Measurements from ENCODE around the gene DTNA. TPM values are rescaled to one million over a fixed set of nuclear protein-coding genes. Genes with fewer than 3 reads are reported as not detected.

Gene DTNA
- total and polyA plus RNA-seq, 2 donors from 2014 or later: 6.2 to 22.3 TPM

DNA sequence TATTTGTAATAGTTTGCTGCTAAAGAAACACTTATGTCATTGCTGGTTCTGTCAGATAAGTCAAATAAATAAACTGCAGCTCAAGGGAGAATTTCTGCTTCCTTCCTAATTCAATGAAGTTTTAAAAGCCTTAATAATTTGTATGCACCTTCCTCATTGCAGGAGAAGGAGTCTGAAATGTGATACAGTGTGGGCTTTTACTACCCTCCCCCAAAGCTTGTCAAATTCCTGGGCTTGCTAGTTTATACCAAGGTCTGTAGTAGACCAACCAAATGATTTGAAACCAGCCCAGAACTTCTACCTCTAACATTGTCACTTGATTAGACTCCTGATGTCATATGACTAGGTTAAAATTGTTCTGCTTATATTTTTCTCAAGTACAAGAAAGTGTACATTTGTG lies 131.8 kb downstream of the DTNA start:
- H3K27ac ChIP-seq (ENCODE audit: low read depth in 2 of 2, low read length in 2 of 2): no peak overlapping the region
- H3K4me3 ChIP-seq (ENCODE audit: low read length in 3 of 3): no peak overlapping the region
- peaks cover 0 to 7% (median 5%) of the 10 kb centered on the region in 3 donors for H3K4me1 ChIP-seq (ENCODE audit: control insufficient read depth in 2 of 3, insufficient read depth in 2 of 3, low read depth in 1 of 3, low read length in 3 of 3)
- TF ChIP-seq, protein P1, sequence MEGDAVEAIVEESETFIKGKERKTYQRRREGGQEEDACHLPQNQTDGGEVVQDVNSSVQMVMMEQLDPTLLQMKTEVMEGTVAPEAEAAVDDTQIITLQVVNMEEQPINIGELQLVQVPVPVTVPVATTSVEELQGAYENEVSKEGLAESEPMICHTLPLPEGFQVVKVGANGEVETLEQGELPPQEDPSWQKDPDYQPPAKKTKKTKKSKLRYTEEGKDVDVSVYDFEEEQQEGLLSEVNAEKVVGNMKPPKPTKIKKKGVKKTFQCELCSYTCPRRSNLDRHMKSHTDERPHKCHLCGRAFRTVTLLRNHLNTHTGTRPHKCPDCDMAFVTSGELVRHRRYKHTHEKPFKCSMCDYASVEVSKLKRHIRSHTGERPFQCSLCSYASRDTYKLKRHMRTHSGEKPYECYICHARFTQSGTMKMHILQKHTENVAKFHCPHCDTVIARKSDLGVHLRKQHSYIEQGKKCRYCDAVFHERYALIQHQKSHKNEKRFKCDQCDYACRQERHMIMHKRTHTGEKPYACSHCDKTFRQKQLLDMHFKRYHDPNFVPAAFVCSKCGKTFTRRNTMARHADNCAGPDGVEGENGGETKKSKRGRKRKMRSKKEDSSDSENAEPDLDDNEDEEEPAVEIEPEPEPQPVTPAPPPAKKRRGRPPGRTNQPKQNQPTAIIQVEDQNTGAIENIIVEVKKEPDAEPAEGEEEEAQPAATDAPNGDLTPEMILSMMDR (IDR thresholded peaks at IDR 0.05; ENCODE audit: borderline replicate concordance, extremely low read depth, insufficient read depth): no peak
- FAIRE-seq (no peak), DNase-seq (peak in 3 of 5 donors; percentile 18 to 56 (median 55))
- no peaks in the 10 kb centered on the region for H3K27me3 ChIP-seq (ENCODE audit: control insufficient read depth, insufficient read depth, low read length)
- intact Hi-C loops (cut with DNase I): no loop called here
- no peaks in the 10 kb centered on the region for H3K9me3 ChIP-seq (ENCODE audit: control insufficient read depth in 2 of 3, insufficient read depth in 1 of 3, low read length in 3 of 3)
- no peak overlapping the region for H3K9ac ChIP-seq (ENCODE audit: low read length in 3 of 3)
- no peaks in the 10 kb centered on the region for H3K36me3 ChIP-seq (ENCODE audit: control insufficient read depth in 2 of 3, insufficient read depth in 3 of 3, low read length in 3 of 3)

DNA sequence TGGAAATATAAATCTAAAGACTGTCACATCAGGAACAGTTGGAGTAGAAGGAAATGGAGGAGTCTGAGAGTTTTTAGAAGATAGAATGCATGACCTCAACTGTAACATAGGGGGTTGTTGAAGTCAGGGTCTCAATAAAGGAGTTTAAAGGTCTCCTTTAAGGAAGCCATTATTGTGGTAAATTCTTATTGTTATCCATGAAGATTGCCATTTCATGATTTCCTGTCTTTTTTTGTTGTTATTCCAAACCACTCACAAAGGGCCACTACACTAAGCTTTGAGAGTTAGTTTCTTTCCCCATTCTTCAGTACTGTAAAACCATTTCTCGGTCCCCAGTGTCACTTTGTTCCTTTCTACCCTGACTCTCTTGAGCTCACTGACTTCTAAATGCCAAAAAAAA lies 134.0 kb downstream of the DTNA start:
- TF ChIP-seq, protein P1 (IDR thresholded peaks at IDR 0.05; ENCODE audit: borderline replicate concordance, extremely low read depth, insufficient read depth): no peak
- Histone ChIP-seq H3K9me3 (ENCODE audit: control insufficient read depth in 2 of 3, insufficient read depth in 1 of 3, low read length in 3 of 3) (no peaks in the 10 kb centered on the region), H3K36me3 (ENCODE audit: control insufficient read depth in 2 of 3, insufficient read depth in 3 of 3, low read length in 3 of 3) (no peaks in the 10 kb centered on the region), H3K27me3 (ENCODE audit: control insufficient read depth, insufficient read depth, low read length) (no peaks in the 10 kb centered on the region), H3K9ac (ENCODE audit: low read length in 3 of 3) (no peak overlapping the region), H3K4me1 (ENCODE audit: control insufficient read depth in 2 of 3, insufficient read depth in 2 of 3, low read depth in 1 of 3, low read length in 3 of 3) (no peaks in the 10 kb centered on the region), H3K4me3 (ENCODE audit: low read length in 3 of 3) (no peak overlapping the region), H3K27ac (ENCODE audit: low read depth in 2 of 2, low read length in 2 of 2) (no peak overlapping the region)
- intact Hi-C loops (cut with DNase I): no loop called here
- FAIRE-seq: no peak
- no peak for DNase-seq

DNA sequence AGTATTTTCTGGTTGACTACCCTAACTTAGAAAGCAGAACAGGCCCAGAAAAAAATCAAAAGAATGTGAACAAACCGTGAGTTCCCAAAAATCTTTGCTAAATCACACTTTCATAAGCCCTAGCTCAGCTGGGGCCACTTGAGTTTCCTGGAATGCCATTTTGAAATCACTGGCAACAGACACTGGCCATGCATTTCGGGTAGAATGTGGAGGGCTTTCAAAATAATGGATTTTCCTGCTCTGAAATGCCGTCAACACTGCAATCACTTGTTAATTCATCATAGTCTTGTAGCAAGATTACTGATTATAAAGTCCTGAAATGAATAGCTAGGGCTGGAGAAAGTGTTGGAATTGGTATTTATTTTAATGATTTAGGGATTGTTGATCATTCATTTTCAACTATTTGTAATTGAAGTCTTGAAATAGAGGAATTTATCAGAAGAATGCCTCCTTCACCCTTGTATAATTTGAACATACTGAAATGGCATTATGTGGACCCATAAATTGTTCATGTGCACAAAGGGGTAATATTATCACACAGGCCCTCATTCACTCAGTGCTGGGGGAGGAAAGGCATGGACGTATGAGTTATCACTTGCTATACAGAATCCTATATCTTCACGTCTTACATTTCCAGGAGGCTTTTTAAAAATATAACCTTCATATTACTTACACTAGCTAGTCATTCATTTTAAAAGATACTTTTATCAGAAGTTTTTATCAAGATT lies 134.8 kb downstream of the DTNA start:
- FAIRE-seq: no peak
- TF ChIP-seq, protein P1 (IDR thresholded peaks at IDR 0.05; ENCODE audit: borderline replicate concordance, extremely low read depth, insufficient read depth): no peak
- Histone ChIP-seq H3K4me1 (ENCODE audit: control insufficient read depth in 2 of 3, insufficient read depth in 2 of 3, low read depth in 1 of 3, low read length in 3 of 3) (no peaks in the 10 kb centered on the region), H3K9ac (ENCODE audit: low read length in 3 of 3) (no peak overlapping the region), H3K27ac (ENCODE audit: low read depth in 2 of 2, low read length in 2 of 2) (no peak overlapping the region), H3K27me3 (ENCODE audit: control insufficient read depth, insufficient read depth, low read length) (no peaks in the 10 kb centered on the region), H3K9me3 (ENCODE audit: control insufficient read depth in 2 of 3, insufficient read depth in 1 of 3, low read length in 3 of 3) (no peaks in the 10 kb centered on the region), H3K36me3 (ENCODE audit: control insufficient read depth in 2 of 3, insufficient read depth in 3 of 3, low read length in 3 of 3) (no peaks in the 10 kb centered on the region), H3K4me3 (ENCODE audit: low read length in 3 of 3) (no peak overlapping the region)
- DNase-seq: no peak
- intact Hi-C loops (cut with DNase I): no loop called here
